ENCODE measurements around the gene SENP3. TPM values are rescaled to one million over a fixed set of nuclear protein-coding genes. Genes with fewer than 3 reads are reported as not detected.

The SENP3 gene
- total RNA-seq, 1 experiment from 2014 or later: 113 TPM

DNA sequence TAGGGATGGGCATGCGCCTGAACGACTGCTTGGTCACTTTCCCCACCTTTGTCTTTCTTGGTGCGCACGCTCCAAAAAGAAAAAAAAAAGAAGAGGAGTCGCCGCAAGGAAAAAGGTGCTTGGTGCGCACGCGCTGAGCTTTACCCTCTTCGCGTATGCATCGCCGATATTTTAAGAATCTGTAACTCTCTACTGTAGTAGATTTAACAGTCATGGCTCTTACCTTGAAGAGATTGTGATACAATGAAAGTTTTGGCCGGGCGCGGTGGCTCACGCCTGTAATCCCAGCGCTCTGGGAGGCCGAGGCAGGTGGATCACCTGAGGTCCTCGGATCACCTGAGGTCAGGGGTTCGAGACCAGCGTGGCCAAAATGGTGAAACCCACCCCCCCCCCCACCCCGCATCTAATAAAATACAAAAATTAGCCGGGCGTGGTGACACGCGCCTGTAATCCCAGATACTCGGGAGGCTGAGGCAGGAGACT is 53.6 kb downstream of the SENP3 start:
- DNase-seq (ENCODE audit: low spot score): no peak
- ChIA-PET CTCF (interaction anchor here (0.6 to 2.6 kb wide), 4 partner anchors 13 to 188 kb away, joined by 3 to 18 read pairs (median 4); partner anchors contain the start of genes SAT2, TP53 and WRAP53), POLR2A (ENCODE audit: low non-redundant PET) (interaction anchor here (0.6 to 1.0 kb wide), 2 partner anchors 10 to 72 kb away, joined by 3 read pairs; partner anchors contain the start of gene TP53)
- H3K27ac ChIP-seq (ENCODE audit: low read depth, low read length, poor library complexity, severe bottlenecking): peak overlapping the region; percentile 55
- H3K27me3 ChIP-seq (replicated peaks; ENCODE audit: insufficient read depth, low read depth, low read length, poor library complexity): no peaks in the 10 kb centered on the region
- intact Hi-C loops (cut with micrococcal nuclease; ENCODE audit: unreplicated experiment): no loop called here
- H3K4me3 ChIP-seq (ENCODE audit: low read depth, low read length, poor library complexity, severe bottlenecking): peak overlapping the region; percentile 92
- H3K9me3 ChIP-seq (ENCODE audit: low read depth, low read length, poor library complexity, severe bottlenecking): no peaks in the 10 kb centered on the region
- H3K36me3 ChIP-seq (ENCODE audit: insufficient read depth, low read length, poor library complexity, severe bottlenecking): peaks cover 11% of the 10 kb centered on the region
- no TSS peak for BruUV-seq (replicated peaks)
- peaks cover 20% of the 10 kb centered on the region for H3K4me1 ChIP-seq (ENCODE audit: insufficient read depth, low read length, poor library complexity, severe bottlenecking)
- no peak for TF ChIP-seq EZH2 (IDR thresholded peaks at IDR 0.05; ENCODE audit: borderline replicate concordance, low read depth, low read length, poor library complexity, severe bottlenecking)
- TF ChIP-seq, protein P1, sequence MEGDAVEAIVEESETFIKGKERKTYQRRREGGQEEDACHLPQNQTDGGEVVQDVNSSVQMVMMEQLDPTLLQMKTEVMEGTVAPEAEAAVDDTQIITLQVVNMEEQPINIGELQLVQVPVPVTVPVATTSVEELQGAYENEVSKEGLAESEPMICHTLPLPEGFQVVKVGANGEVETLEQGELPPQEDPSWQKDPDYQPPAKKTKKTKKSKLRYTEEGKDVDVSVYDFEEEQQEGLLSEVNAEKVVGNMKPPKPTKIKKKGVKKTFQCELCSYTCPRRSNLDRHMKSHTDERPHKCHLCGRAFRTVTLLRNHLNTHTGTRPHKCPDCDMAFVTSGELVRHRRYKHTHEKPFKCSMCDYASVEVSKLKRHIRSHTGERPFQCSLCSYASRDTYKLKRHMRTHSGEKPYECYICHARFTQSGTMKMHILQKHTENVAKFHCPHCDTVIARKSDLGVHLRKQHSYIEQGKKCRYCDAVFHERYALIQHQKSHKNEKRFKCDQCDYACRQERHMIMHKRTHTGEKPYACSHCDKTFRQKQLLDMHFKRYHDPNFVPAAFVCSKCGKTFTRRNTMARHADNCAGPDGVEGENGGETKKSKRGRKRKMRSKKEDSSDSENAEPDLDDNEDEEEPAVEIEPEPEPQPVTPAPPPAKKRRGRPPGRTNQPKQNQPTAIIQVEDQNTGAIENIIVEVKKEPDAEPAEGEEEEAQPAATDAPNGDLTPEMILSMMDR (conservative IDR thresholded peaks at IDR 0.05; ENCODE audit: low read depth, low read length): no peak

DNA sequence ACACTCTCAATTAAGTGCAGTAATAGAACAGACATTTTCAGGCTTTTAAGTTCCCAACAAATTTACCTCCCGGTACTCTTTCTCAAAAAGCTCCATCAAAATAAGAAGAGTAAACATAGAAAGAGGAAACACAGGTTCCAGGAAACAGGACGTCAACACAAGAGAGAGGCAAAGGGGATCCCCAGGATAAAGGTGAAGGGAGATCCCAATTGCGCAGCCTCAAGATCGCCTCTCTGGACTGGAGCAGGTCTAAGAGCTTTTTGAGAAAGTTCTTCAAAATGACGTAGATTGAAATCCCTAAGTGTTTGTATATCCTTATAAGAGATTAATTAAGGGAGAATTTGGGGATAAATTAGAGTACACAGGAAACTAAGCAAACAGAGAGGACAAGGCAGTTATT is 56.9 kb downstream of the SENP3 start:
- TF ChIP-seq, protein P1 (conservative IDR thresholded peaks at IDR 0.05; ENCODE audit: low read depth, low read length): no peak
- no peak for TF ChIP-seq EZH2 (IDR thresholded peaks at IDR 0.05; ENCODE audit: borderline replicate concordance, low read depth, low read length, poor library complexity, severe bottlenecking)
- POLR2A ChIA-PET (ENCODE audit: low non-redundant PET): interaction anchor here (1.1 kb wide), 1 partner anchor 35 kb away, joined by 4 read pairs; the partner anchor contains the start of gene MPDU1
- H3K36me3 ChIP-seq (ENCODE audit: insufficient read depth, low read length, poor library complexity, severe bottlenecking): no peaks in the 10 kb centered on the region
- no peaks in the 10 kb centered on the region for H3K9me3 ChIP-seq (ENCODE audit: low read depth, low read length, poor library complexity, severe bottlenecking)
- H3K4me3 ChIP-seq (ENCODE audit: low read depth, low read length, poor library complexity, severe bottlenecking): no peak overlapping the region
- DNase-seq (ENCODE audit: low spot score): no peak
- no peaks in the 10 kb centered on the region for H3K4me1 ChIP-seq (ENCODE audit: insufficient read depth, low read length, poor library complexity, severe bottlenecking)
- CTCF ChIA-PET: interaction anchor here (0.5 kb wide), 1 partner anchor 473 kb away, joined by 11 read pairs; no protein-coding TSS in a partner anchor
- H3K27me3 ChIP-seq (replicated peaks; ENCODE audit: insufficient read depth, low read depth, low read length, poor library complexity): no peaks in the 10 kb centered on the region
- intact Hi-C loops (cut with micrococcal nuclease; ENCODE audit: unreplicated experiment): no loop called here
- no TSS peak for BruUV-seq (replicated peaks)
- no peak overlapping the region for H3K27ac ChIP-seq (ENCODE audit: low read depth, low read length, poor library complexity, severe bottlenecking)

DNA sequence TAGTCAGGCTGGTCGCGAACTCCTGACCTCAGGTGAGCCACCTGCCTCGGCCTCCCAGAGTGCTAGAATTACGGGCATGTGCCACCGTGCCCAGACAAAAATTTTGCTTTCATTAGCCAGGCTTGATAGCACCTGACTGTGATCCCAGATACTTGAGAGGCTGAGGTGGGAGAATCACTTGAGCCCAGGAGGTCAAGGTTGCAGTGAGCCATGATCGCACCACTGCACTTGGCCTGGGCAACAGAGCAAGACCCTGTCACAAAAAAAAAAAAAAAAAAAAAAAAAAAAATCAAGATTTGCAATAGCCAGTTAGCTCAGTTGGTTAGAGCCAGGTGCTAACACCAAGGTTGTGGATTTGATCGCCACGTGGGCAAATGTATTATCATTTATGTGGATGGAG is 59.1 kb downstream of the SENP3 start:
- intact Hi-C loops (cut with micrococcal nuclease; ENCODE audit: unreplicated experiment): no loop called here
- POLR2A ChIA-PET (ENCODE audit: low non-redundant PET): no interaction called here
- Histone ChIP-seq H3K27ac (ENCODE audit: low read depth, low read length, poor library complexity, severe bottlenecking) (no peak overlapping the region), H3K9me3 (ENCODE audit: low read depth, low read length, poor library complexity, severe bottlenecking) (no peaks in the 10 kb centered on the region), H3K4me1 (ENCODE audit: insufficient read depth, low read length, poor library complexity, severe bottlenecking) (no peaks in the 10 kb centered on the region), H3K36me3 (ENCODE audit: insufficient read depth, low read length, poor library complexity, severe bottlenecking) (no peaks in the 10 kb centered on the region), H3K27me3 (replicated peaks; ENCODE audit: insufficient read depth, low read depth, low read length, poor library complexity) (no peaks in the 10 kb centered on the region), H3K4me3 (ENCODE audit: low read depth, low read length, poor library complexity, severe bottlenecking) (no peak overlapping the region)
- no peak for DNase-seq (ENCODE audit: low spot score)
- BruUV-seq (replicated peaks): no TSS peak
- no peak for TF ChIP-seq EZH2 (IDR thresholded peaks at IDR 0.05; ENCODE audit: borderline replicate concordance, low read depth, low read length, poor library complexity, severe bottlenecking)
- TF ChIP-seq, protein P1 (conservative IDR thresholded peaks at IDR 0.05; ENCODE audit: low read depth, low read length): no peak
- CTCF ChIA-PET: interaction anchor here (0.7 kb wide), 1 partner anchor 106 kb away, joined by 4 read pairs; no protein-coding TSS in a partner anchor

Other genes with a start within 250 kb of the SENP3 start
- 116 and 133 TPM in 2 replicates for gene GPS2, start 246.6 kb upstream of the SENP3 start, total RNA-seq (2021)
- gene NEURL4, start 232.6 kb upstream of the SENP3 start, total RNA-seq (2021): 81.7 and 99.5 TPM in 2 replicates
- gene ACAP1, start 225.4 kb upstream of the SENP3 start, total RNA-seq (2021): 1.1 TPM in 2 replicates
- gene KCTD11, start 209.8 kb upstream of the SENP3 start, total RNA-seq (2021): 3.8 TPM in 2 replicates
- not detected in 2 replicates for gene TMEM95, start 206.8 kb upstream of the SENP3 start, total RNA-seq (2021)
- gene TNK1, start 180.8 kb upstream of the SENP3 start, total RNA-seq (2021): 0.90 and 1.1 TPM in 2 replicates
- 15.2 and 29.3 TPM in 2 replicates for gene PLSCR3, start 167.4 kb upstream of the SENP3 start, total RNA-seq (2021)
- gene TMEM256, start 157.8 kb upstream of the SENP3 start, total RNA-seq (2021): 57.6 and 91.6 TPM in 2 replicates
- 36.9 and 60.5 TPM in 2 replicates for gene NLGN2, start 154.1 kb upstream of the SENP3 start, total RNA-seq (2021)
- 0.43 and 0.55 TPM in 2 replicates for gene SPEM1, start 141.6 kb upstream of the SENP3 start, total RNA-seq (2021)
- 0.24 TPM in 1 of 2 replicates, not detected in the other for gene SPEM2, start 136.3 kb upstream of the SENP3 start, total RNA-seq (2021)
- gene SPEM3, start 133.1 kb upstream of the SENP3 start, total RNA-seq (2021): not detected in 2 replicates
- gene TMEM102, start 126.5 kb upstream of the SENP3 start, total RNA-seq (2021): 3.2 and 4.7 TPM in 2 replicates
- gene FGF11, start 122.4 kb upstream of the SENP3 start, total RNA-seq (2021): 18.2 and 24.6 TPM in 2 replicates
- 5.2 and 8.6 TPM in 2 replicates for gene CHRNB1, start 116.9 kb upstream of the SENP3 start, total RNA-seq (2021)
- gene ZBTB4, start 82.3 kb upstream of the SENP3 start, total RNA-seq (2021): 17.7 and 21.0 TPM in 2 replicates
- gene SLC35G6, start 80.5 kb upstream of the SENP3 start, total RNA-seq (2021): not detected in 2 replicates
- gene POLR2A, start 77.6 kb upstream of the SENP3 start, total RNA-seq (2021): 330 and 341 TPM in 2 replicates
- gene TNFSF12, start 12.9 kb upstream of the SENP3 start, total RNA-seq (2021): 0.55 and 0.75 TPM in 2 replicates
- gene TNFSF13, start 3.2 kb upstream of the SENP3 start, total RNA-seq (2021): 0.69 and 0.74 TPM in 2 replicates
- 1.6 and 1.8 TPM in 2 replicates for gene CD68, start 17.7 kb downstream of the SENP3 start, total RNA-seq (2021)
- gene MPDU1, start 21.9 kb downstream of the SENP3 start, total RNA-seq (2021): 133 and 149 TPM in 2 replicates
- 0.87 and 1.3 TPM in 2 replicates for gene SOX15, start 28.2 kb downstream of the SENP3 start, total RNA-seq (2021)
- gene FXR2, start 53.0 kb downstream of the SENP3 start, total RNA-seq (2021): 101 TPM in 2 replicates
- 61.7 and 79.3 TPM in 2 replicates for gene SAT2, start 65.9 kb downstream of the SENP3 start, total RNA-seq (2021)
- gene SHBG, start 68.2 kb downstream of the SENP3 start, total RNA-seq (2021): 0.33 TPM in 1 of 2 replicates, not detected in the other
- gene ATP1B2, start 89.0 kb downstream of the SENP3 start, total RNA-seq (2021): 3.5 and 5.9 TPM in 2 replicates
- 32.2 and 34.8 TPM in 2 replicates for gene TP53, start 125.6 kb downstream of the SENP3 start, total RNA-seq (2021)
- 42.2 and 51.8 TPM in 2 replicates for gene WRAP53, start 126.6 kb downstream of the SENP3 start, total RNA-seq (2021)
- 10.0 and 15.8 TPM in 2 replicates for gene EFNB3, start 143.3 kb downstream of the SENP3 start, total RNA-seq (2021)
- gene DNAH2, start 155.8 kb downstream of the SENP3 start, total RNA-seq (2021): 0.15 and 0.24 TPM in 2 replicates